ENCODE results near the gene MYRFL.

The MYRFL gene

DNA sequence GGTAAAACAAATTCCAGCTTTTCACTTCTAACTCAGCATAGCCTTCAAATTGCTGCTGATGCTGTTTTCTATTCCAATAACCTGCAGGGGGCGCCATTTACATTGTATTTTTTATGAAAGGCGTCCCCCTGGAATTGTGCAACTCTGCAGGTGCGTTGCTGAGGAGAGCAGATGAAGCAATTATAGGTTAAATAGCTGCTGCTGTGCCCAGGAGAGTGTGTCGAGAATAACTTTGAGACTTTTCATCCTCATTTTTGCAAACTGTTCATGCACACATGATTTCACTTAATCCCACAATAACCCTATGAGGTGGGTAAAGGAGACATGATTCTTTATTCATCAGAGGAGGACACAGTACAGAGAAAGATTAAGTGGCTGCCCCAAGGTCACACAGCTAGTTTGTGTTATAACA is 75.7 kb downstream of the MYRFL start:
- DNase-seq, result peak; percentile 76

DNA sequence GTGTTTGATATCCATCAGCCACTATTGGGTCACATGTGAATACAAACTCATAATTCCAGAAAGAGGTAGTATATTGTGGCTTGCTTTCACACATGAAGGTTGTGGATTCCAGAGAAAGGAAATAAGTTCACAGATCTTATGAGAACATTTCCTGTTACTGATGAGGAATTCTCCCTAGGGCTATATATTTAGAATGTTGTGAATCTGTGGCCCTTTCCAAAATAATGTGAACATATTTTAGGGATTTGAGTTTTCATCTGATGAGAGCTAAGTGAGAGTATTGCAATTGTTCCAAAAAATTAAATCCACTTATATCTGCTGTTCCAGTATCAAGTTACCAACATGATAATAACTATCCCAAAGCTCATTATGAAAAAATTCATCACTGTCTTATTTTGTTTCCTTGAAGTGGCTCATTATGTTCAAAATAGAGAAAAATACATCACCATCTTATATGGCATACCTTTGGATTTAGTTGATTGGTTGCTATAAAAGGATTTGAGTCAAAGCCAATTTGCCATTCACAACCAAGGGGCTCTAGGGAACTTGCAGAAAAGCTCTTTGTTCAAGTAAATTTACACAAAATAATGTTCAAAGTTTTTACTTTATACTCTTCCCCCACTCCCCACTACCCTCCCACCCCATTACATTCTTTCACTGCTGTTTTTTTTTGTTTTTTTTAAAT is 76.3 kb downstream of the MYRFL start:
- peak; percentile 63 for DNase-seq

DNA sequence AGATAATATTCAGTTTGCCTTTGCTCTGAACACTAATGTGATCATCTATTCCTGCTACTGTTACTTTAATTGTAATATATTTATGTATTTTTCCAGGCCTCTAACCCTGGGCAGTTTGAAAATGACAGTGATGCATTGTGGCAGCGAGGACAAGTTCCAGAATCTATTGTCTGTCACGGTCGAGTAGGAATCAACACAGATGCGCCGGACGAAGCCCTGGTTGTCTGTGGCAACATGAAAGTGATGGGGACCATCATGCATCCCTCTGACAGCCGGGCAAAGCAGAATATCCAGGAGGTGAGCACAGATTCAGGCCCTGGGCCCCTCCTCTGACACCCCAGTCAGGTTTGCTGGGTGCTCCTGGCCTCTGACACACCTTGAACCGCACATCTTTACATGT is 78.5 kb downstream of the MYRFL start:
- no peak for DNase-seq

DNA sequence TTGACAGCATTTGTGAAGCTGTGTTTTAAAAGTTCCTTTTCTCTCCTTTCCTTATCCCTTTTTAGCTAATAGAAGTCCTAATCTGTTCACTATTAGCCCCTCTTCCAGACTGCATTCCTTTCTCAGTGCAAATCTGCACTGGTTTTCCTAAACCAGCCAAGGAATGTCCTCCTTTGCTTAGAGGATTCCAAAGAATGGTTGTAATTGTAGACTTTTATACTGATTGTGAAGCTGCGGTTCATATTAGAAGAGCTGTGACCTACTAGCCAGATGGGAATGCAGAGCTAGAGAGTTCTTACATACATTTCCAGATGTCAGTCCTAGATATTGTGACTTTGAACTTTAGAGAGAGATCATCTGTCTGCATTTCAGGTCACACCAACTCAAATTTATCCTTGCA is 79.8 kb downstream of the MYRFL start:
- DNase-seq, result peak; percentile 94

DNA sequence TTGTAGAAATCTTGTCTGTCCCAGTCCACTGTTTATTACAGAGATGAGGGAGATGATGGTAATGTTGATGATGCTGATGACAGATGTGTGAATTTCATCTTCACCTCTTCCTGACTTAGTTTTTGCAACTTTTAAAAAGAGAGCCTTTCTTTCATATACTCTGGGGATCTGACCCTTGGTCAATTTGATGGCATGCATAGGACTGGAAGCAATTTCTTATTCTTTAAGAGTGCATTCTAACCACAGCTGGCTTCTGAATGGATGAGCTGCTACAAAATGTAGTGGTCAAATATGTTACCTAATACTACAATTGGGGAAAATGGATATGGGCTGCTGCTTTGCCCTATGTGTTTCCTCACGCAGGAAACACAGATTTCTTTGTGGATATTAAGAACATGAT is 80.8 kb downstream of the MYRFL start:
- DNase-seq, result peak; percentile 11

DNA sequence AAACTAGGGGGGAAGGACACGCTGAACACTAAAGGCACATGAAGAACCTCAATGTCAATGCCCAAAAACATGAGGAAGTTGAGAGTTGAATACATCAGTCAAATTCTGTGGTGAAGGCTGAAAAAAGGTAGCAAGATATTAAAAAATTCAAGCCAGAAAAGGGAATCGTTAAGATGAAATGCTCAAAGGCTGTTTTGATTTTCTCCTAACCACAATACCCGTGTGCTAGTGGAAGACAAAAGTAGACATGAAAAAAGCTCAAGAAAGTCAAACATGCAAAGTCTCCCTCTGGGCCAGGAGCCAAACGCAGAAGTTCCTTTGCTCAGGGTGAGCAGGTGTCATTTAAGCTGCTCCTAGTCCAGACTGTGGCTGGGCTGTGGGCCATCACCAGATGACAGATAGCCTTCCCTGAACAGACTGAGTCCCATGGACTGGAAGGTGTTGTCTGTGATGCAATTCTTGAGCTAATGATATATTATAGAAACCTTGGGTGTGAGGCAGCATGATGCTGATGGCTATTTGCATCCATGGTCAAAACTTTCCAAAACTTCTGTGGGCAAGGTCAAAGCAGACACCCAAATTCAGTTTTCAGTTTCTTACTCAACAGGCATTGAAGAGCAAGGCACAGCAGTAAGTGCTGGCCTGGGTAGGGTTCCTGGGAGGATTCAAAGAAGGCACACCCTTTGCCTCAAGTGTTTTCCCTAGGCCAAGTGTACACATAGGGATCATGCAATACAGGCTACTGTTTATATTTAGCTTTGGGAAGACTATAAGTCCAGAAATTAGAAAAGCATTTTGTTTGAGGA is 81.6 kb downstream of the MYRFL start:
- peak; percentile 17 for DNase-seq

DNA sequence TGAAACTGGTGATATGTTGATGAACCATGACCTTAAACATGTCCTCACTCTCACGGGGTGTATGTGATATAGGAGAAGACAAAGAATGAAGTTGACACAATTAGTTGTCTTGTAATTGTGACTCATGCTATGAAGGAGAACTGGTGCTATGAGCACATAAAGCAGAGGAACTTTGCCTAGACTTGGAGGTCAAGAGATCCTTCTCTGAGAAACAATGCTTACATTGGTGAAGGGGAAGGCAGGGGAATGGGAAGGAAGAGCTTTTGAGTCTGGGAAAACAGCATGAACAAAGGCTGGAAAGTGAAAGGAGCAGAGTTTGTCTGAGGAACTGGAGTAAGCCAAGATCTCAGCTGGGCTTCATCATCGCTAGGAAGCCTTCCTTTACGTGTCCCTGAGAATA is 83.2 kb downstream of the MYRFL start:
- DNase-seq, result peak; percentile 21

DNA sequence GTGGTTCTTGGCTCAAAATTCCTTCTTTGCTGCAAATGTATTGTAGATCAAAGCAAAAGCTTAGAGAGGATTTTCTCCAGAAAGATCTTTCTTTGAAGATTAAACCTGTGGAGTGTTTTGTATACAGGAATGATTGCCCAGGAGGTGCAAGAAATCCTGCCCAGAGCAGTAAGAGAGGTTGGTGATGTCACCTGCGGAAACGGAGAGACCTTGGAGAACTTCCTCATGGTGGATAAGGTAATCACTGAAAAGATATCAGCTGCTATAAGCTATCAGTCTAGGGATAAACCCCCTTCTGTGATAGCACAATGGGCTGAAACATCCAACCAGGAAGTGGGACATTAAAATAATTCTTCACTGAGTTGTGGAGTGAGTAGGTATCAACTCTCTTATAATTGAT is 85.7 kb downstream of the MYRFL start:
- DNase-seq, result no peak

DNA sequence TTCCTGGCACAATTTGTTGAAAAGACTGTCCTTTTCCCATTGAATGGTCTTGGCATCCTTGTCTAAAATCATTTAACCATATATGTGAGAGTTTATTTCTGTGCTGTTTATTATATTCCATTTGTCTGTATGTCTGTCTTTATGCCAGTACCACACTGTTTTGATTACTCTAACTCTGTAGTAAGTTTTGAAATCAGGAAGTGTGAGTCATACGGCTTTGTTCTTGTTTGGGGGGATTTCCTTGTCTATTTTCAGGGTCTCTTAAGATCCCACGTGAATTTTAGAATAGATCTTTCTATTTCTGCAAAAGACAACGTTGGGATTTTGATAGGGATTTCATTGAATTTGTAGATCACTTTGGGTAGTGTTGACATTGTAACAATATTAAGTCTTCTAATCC is 88.5 kb downstream of the MYRFL start:
- no peak for DNase-seq

DNA sequence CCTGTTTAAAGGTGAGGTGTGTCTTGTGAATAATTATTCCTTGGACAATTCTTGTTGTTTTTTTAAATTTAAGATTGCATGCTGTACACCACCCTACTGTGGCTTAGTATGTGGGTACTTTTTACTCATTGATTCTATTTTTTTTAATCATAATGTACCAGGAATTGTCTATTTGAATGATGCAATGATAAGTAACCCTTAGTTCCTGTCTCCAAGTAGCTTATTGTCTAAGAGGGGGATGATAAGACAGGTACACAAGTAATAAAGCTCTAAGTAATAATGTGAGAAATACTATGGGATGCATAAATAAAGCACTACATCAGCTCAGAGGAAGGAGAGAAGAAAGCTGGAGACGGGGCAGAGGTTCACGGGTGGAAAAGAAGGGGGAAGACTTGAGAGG is 90.9 kb downstream of the MYRFL start:
- DNase-seq, result no peak

DNA sequence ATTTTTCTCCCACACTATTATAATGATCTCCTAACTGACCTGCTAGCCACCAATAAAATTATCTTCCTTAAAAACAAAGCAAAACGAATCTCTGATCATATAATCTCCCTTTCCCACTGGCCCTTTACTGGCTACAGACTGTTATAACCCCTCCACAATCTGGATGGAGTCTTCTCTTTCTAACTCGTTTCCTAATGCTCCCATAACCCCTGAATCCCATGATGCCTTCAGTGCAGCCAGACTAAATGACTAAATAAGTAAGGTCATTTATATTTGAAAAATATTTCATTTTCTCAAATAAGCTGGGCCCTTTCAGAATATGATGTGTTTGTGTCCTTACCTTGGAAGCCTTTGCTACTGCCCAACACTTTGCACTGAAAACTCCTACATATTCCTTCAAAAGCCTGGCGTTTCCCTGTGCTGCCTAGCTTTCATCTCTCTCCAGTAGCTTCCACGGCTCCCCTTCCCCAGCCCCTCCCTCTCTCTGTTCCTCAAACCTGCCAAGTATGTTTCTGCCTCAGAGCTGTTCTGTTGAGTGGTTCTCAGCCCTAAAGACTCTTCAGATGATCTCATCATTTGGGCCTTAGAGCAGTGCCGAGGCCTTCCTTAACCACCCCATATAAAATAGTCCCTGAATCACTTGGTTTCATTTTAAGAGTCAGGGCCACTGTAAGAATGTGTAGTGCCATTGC is 91.7 kb downstream of the MYRFL start:
- DNase-seq, result peak; percentile 35

DNA sequence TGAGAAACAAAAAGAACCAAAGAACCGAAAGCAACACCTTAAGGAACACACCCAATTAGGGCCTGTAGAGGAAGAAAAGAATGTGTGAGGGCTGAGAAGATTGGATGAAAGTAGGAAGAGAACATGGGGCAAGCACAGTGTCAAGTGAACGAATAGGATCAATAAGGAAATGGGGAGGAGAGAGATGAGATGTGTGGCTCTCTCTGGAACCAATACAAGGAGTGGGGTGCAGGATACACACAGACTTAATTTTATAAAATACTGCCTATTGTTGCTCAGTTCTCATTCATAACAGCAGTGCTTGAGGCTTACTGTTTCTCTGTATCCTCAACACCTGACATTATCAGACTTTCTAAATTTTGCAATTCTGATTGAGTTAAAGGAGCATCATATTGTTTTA is 93.3 kb downstream of the MYRFL start:
- DNase-seq, result no peak

DNA sequence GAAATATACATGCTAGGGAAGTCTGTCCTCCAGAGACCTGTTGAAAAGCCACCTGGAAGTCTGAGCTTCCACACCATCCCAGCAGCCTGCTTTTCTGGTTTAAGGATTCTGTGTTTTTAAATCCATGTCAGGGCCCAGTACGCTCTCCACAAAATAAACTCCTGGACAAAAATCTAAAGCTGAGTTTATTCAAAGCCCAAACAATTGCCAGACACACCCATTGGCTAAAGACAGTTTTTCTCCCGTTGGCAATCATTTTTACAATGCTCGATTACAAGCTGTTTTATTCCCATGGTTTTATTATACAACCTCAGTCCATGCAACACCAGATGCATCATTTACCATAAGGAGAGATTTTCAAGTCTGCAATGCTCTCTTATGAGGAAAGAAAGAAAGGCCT is 94.5 kb downstream of the MYRFL start:
- DNase-seq, result no peak

DNA sequence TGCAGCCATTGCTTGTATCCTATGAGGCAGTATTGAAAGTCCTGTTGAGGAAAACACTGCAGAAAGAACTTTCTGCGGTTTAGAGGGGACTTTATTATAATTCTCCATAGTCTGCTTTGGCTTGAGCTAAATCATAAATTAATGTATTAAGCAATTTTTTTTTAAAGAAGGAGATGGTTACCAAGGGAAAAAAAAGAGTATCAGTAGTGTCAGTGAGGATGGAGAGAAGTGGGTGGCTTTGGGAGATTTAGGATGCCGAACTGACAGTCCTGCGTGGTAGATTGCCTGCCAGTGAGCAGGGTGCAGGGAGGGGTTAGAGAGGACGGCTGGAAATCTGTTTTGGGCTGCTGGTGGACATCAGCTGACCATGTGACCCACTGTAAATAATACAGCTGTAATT is 96.8 kb downstream of the MYRFL start:
- DNase-seq, result no peak

DNA sequence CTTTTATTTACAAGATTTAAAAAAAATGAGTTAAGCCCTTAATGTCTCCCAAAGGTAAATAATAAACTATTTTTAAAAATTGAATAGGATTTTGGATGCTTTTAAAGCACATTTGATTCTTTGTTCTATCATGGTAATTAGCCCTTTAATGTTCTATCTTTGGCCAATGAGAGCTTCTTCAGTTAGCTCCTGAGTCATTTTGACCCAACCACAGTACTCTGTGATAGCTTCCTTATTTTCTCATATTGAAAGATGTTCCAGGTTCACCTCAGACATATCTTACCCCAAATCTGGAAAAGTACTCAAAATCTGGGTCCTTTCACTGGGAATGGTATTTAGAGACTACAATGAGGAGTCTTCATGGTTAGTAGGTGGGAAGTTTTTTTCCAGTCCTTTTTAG is 98.0 kb downstream of the MYRFL start:
- DNase-seq, result no peak

DNA sequence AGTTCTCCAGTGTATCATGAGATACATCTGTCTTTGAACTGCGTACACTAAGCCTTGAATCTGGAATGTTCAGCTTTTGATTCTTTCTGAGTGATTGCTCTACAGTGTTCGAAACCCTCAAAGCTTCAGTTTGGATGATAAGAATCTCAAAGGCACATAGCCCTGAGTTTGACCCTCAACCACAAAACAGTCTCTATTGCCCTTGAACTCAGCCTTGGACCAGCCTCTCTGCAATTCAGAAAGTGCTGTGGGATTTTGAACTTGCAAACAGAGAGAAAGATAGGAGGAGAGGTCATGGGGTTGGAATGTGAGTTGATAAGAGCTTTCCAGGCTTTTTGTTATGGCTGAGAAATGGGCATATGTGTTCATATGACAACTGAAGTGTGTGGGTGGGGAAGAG is 100.3 kb downstream of the MYRFL start:
- no peak for DNase-seq

DNA sequence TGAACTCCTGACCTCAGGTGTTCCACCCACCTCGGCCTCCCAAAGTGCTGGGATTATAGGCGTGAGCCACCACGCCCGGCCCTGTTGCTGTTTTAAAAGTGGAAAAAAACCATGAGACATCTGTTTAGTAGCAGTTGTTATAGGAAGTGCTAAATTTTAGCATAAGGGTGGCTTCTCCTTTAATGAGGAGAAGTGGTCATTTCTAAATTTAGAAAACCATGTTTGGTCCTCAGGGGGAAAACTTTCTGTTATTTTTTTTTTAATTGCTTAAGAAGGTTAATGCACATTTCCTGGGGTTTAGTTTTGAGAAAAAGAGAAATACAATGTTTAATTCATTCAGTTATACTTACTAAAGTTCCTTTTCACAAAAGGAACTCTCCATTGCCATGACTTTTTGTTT is 102.1 kb downstream of the MYRFL start:
- no peak for DNase-seq

DNA sequence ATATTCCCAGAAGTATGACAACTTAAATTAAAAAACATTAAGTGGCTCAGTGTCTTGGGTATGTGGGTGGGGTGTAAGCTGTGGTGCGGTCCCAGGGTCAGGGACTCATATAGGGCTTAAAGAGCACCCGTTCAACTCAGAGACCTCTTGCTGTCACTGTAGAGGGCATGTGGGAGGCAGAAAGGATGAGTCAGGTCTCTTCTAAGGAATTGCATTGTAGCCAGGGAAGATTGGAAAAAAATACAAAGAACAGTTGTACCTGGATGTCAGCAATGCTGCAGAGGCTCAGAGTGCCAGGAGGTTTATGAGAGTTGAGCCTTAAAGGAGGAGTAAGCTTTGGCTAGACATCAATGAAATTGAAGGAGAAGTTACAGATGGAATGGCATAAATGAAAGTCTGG is 104.1 kb downstream of the MYRFL start:
- peak; percentile 29 for DNase-seq

DNA sequence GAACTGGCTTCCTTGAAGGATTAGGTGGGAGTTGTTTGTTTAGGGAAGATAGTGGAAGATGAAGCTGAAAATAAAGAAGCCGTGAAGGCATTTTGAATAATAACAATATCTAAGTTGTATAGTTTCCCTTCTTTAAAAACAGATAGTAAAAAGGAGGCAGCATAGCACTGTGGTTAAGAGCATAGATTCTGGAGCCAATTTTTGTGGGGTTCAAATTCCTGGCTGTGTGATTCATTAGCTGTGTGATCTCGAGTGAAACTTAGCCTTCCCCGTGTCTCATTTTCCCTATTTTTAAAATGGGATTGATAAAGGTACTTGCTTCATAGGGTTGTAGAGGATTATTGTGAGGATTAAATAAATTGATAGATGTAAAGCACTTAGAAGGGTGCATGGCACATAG is 104.5 kb downstream of the MYRFL start:
- DNase-seq, result peak; percentile 41

DNA sequence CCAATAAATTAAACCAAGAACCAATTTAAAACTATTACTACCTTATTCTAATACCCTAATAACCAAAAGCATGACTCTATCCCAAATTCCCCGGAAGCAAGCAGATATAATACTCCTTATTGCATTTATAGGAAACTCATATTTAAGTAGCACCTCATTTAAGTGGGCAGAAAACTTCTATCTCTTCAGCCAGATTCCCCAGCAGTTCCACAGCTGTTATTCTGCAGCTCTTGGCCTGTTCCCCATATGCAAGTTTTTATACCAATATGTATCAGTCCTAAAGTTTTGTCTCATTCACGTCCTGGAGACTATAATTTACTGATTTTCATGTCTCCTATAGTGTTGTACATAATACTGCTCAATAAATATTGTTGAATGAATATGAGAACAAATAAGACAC is 106.5 kb downstream of the MYRFL start:
- DNase-seq, result no peak

DNA sequence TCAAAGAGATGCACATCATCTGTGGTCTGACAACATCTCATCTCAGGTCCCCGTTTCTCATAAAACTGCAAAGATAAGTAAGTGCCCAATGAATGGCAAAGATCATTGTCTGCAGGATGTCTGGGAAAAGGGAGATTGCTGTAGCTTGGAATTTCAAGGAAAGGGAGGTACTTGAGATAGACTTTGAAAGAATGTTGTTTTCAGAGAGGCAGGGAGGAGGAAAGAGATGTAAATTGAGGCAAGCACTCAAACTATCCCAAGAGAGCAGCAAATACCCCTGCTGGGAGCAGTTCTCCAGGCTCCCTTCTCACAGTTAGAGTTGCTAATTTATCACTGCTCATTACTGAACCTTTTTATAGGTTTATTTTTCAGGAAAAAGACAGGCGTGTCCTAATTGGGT is 107.1 kb downstream of the MYRFL start:
- no peak for DNase-seq

DNA sequence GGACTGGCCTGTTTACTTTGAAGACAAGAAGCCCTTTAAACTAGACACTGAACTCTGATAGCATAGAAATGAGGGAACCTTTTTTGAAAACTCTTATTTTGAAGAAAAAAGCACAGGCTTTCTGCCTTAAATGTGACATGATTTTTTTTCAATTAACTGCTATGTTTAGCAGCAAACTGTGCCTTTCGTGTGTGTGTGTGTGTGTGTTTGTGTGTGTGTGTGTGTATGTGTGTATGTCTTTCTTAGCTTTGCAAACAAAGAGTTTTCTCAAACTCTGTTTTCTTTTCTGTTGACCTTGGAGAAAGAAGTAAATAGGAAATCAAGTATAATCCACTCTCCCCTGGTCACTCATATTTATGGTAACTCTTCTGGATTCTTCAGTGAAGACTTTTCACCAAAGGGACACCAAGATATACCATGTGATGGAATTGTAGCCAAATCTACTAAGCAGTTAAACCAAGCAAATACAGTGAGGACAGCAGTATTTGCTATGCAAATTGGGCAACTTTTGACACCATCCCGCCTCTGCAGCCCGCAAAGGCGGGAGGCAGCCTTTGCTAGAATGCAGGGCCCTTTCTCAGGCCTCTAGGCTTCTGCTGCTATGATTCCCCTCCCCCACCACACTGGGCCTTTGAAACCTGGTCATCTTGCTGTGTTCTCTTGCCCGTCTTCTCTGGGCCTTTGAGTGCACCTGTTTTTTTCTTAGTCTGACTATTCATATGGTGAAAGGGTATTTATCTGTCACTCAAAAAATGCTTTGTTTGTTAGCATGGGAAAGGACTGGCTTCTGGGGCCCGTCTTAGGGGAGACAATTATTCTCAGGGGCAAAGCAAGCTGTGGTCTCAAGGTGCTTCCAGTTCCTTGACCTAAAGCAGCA is 107.9 kb downstream of the MYRFL start:
- no peak for DNase-seq

DNA sequence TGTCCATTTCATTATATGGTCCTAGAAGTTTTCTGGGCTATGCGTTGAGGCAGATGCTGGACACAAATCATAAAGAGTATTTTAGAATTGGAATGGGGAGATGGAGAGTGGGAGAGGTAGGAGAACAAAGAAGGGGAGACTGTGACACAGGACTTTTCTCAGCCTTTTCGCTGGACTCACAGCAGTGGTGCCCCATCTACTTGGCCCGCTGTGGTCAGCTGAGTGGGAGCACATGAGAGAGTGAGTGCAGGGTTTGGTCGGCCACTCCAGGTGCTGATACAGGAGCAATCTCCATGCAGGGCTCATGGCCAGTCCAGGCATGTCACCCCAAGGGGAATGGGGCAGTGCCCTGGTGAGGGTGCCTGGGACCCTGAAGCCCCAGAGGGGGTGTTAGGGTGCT is 109.0 kb downstream of the MYRFL start:
- no peak for DNase-seq

All from fibroblast of skin of right biceps (primary cell).